Measurements from ENCODE around the gene MYRIP.
"Not testable (repeated sequence)": the region's sequence is repeated elsewhere in the genome, so short reads cannot be mapped to it uniquely, and the experiment has no call there.

The MYRIP gene

DNA sequence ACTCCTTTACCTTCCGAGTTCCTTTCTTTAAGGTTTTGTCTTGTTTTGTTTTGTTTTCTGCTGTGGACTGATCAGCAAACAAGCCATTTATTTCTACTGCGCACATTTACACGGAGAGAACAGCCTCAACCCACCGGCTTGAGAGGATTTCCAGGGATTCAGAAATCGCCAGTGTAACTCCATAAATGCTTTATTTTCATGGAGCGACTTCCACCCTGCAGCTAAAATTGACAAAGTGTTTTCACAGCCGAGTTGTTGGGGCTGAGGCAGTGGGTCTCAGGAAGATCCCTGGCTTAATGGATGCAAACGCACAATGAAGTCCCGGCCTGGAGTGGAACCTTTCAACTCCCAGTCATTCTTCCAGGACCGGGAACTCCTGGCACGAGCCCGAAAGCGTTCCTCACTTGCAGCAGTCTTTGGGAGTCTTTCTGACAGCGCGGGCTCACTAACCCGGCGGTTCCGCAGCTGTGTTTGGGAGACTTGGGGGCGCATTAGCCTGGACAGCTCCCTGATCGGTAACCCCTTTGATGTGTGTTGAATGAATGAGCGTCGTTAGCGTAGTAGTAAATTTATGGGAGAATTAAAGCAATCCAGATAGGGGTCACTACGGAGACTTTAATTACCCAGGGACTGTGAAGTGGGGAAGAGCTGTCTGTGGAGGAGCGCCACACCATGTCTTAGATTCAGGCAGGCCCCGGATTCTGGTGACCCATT is 785 bp upstream of the MYRIP start:
- no peak for DNase-seq

- DNase-seq: no peak
Measured at GRCh38 chr3:39809995-39810595, 686 bp downstream of the MYRIP start.

GRCh38 chr3:39810647-39811161 is 1.3 kb downstream of the MYRIP start:
- no peak for DNase-seq

- no peak for DNase-seq
Measured at GRCh38 chr3:39811561-39811960, 2.2 kb downstream of the MYRIP start.

- no peak for DNase-seq
Measured at GRCh38 chr3:39812537-39812936, 3.1 kb downstream of the MYRIP start.

- no peak for DNase-seq
Measured at GRCh38 chr3:39814007-39814406, 4.6 kb downstream of the MYRIP start.

GRCh38 chr3:39819899-39820298 is 10.5 kb downstream of the MYRIP start:
- DNase-seq: no peak

GRCh38 chr3:39833764-39834163 is 24.4 kb downstream of the MYRIP start:
- DNase-seq: not testable (repeated sequence)

DNA sequence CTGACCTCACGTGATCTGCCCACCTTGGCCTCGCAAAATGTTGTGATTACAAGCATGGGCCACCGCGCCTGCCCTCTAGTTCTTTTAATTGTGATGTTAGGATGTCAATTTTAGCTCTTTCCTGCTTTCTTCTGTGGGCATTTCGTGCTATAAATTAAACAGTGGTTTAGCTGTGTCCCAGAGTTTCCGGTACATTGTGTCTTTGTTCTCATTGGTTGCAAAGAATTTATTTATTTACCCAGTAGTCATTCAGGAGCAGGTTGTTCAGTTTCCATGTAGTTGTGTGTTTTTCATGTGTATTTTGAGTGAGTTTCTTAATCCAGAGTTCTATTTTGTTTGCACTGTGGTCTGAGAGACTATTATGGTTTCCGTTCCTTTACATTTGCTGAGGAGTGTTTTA is 30.1 kb downstream of the MYRIP start:
- no peak for DNase-seq

GRCh38 chr3:39843440-39843839 is 34.0 kb downstream of the MYRIP start:
- no peak for DNase-seq

- no peak for DNase-seq
Measured at GRCh38 chr3:39848365-39848764, 39.0 kb downstream of the MYRIP start.

DNA sequence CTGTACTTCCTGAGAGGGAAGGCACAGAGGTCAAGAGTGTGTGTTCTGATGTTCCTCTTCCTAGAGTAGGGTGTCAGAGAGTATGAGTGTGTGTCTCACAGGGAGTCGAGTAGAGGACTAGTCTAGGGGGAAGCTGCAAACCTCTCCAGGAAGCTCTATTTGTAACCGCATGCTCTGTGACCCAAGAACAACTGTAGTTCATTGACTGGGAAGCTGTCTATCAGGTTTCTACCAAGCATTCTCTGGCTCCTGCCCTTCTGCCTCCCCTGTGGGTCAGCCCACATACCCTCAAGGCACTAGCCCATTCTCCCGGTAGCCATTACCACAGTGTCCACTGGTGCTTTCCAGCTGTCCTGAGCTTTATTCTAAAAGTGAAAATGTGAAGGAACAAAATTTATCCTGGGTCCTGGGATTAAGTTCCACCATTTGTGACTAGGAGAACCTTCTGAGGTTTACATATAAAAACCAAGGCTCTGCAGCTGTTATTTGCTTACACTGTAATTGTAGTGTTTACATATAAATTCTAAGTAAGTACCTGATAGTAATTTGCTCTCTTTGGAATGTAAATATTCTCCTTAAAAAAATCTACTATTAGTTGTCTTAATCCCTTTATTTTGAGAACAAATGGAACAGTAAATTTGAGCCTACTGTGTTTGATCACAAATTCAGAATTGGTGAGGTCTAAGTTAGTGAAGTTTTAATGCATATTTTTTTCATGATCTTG is 40.7 kb downstream of the MYRIP start:
- DNase-seq: no peak

- DNase-seq: peak; percentile 5
Measured at GRCh38 chr3:39850716-39851032, 41.3 kb downstream of the MYRIP start.

GRCh38 chr3:39855517-39855916 is 46.1 kb downstream of the MYRIP start:
- no peak for DNase-seq

DNA sequence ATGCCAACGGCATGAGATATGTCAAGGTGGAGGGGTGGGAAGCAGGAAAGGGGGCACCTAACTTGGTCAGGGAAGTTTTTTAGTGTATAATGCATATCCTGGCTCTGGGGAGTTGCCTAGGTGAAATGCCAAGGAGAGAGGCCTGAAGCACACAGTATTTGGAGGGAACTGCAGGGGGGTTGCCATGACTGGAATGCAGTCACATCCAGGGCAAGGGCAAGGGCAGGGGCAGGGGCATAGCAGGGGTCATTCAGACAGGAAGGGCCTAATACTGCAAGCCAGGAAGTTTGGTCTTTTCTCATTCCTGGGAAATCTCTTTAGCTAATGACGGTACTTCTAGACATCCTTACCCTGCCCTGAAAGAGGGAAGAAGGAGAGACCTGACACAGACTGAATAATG is 60.5 kb downstream of the MYRIP start:
- no peak for DNase-seq

- no peak for DNase-seq
Measured at GRCh38 chr3:39870706-39871105, 61.3 kb downstream of the MYRIP start.

GRCh38 chr3:39879581-39879980 is 70.2 kb downstream of the MYRIP start:
- no peak for DNase-seq

DNA sequence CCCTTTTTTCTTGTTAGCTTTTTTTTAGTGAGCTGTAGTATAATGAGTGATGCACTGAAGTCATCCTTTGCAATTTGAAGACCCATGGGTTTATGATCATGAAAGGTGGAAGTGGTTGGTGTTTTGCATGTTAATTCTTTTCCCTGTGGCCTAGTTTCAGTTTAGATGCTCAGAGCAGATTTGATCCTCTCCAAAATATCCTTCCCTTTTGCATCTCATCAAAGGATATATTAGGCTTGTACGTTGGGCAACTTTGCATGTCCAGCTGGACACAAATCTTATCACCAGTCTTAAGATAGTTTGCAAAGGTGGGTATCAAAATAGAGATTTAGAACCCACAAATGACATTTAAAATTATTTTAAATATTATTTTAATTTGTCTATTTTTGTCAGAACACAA is 72.7 kb downstream of the MYRIP start:
- DNase-seq: no peak

- no peak for DNase-seq
Measured at GRCh38 chr3:39892068-39892467, 82.7 kb downstream of the MYRIP start.

- DNase-seq: no peak
Measured at GRCh38 chr3:39896184-39896583, 86.8 kb downstream of the MYRIP start.

DNA sequence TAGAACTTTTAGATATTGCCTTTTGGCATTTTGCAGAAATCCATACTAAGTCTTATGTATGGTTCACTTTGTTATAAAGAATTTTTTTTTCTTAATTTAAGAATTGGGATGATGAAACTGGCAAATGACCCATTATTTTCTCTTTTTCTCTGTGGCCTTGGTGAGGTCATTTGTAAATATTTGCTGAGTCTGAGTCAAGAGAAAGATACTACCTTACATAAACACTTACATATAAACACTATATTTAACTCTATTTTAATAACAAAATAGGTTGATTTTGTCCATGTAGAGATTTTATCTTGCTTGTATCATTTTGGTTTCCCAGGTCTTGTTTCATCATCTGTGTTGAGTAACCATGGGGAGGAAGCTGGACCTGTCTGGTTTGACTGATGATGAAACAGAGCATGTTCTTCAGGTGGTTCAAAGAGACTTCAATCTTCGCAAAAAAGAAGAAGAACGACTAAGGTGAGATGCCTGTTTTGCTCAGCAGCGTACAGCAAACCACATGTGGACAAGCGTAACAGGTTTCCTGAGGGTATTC is 91.1 kb downstream of the MYRIP start:
- no peak for DNase-seq

DNA sequence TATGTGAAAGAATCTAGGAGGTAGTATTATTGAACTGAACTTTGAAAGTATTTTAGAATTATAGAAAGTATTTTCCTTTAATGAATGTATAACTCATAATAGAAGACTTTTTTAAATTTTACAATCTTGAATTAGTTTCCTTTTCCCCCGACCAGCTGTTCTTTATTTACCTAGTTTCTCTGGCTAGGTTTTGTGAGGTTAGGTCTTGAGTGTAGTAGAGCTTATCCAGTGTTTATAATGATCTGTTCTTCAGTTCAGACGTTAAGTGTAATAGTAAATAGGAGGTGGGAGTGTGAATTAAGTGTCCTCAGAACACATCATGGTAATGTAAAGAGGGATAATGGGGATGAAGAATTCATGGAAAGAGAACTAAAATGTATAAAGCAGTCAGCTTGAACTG is 93.8 kb downstream of the MYRIP start:
- no peak for DNase-seq

GRCh38 chr3:39905788-39906187 is 96.4 kb downstream of the MYRIP start:
- DNase-seq: no peak

GRCh38 chr3:39907981-39908380 is 98.6 kb downstream of the MYRIP start:
- no peak for DNase-seq

All from NCI-H774 (cell line).